Measurements from ENCODE around the gene ANKDD1B. TPM values are rescaled to one million over a fixed set of nuclear protein-coding genes. Genes with fewer than 3 reads are reported as not detected.

The ANKDD1B gene
- total and polyA plus RNA-seq, 2 of the 8 experiments (the other 6 are each of a cell fraction or from before 2014, with no cell fraction given): 0.08 to 0.22 TPM

GRCh38 chr5:75662061-75662460 is 50.8 kb downstream of the ANKDD1B start:
- Histone ChIP-seq H3K4me1 (replicated peaks in 1 of 4; ENCODE audit: control insufficient read depth in 3 of 4, insufficient read depth in 4 of 4, low read length in 3 of 4) (no peaks in the 10 kb centered on the region), H3K27me3 (replicated peaks in 1 of 4; ENCODE audit: control insufficient read depth in 3 of 4, extremely low read depth in 1 of 4, insufficient read depth in 3 of 4, low read length in 3 of 4) (no peaks in the 10 kb centered on the region), H3K9me3 (ENCODE audit: insufficient read depth in 2 of 2, low read depth in 1 of 2, low read length in 1 of 2) (no peaks in the 10 kb centered on the region), H3K14ac (ENCODE audit: insufficient read length) (no peak overlapping the region), H2BK120ac (replicated peaks; ENCODE audit: low read depth, low read length) (no peak overlapping the region), H4K8ac (ENCODE audit: extremely low read depth, insufficient read depth, low read length) (no peak overlapping the region), H3K36me3 (ENCODE audit: control insufficient read depth in 2 of 4, insufficient read depth in 4 of 4, low read length in 3 of 4) (no peaks in the 10 kb centered on the region), H3K4me3 (ENCODE audit: extremely low read depth in 1 of 4, insufficient read depth in 2 of 4, low read depth in 3 of 4, low read length in 4 of 4) (no peak overlapping the region), H3K27ac (ENCODE audit: low read depth, low read length) (no peak overlapping the region), H2AFZ (ENCODE audit: low read length) (0 out of 2 replicates have a peak overlapping the region, but pooled peaks have one; percentile 21), H3K4ac (replicated peaks; ENCODE audit: insufficient read length, low read depth, low read length) (no peak overlapping the region), H2AK5ac (ENCODE audit: low read depth, low read length) (no peak overlapping the region), H3K79me1 (ENCODE audit: low read depth, low read length) (no peaks in the 10 kb centered on the region), H4K5ac (ENCODE audit: insufficient read length, low read depth, low read length) (no peak overlapping the region), H3K4me2 (ENCODE audit: insufficient read depth in 1 of 2, low read depth in 2 of 2, low read length in 2 of 2) (no peak overlapping the region), H3K9ac (replicated peaks in 1 of 4; ENCODE audit: extremely low read depth in 1 of 4, low read depth in 3 of 4, low read length in 3 of 4) (no peak overlapping the region), H4K91ac (replicated peaks; ENCODE audit: insufficient read length, low read length) (no peak overlapping the region), H3K18ac (ENCODE audit: extremely low read depth, low read length) (no peak overlapping the region), H3K79me2 (ENCODE audit: control insufficient read depth in 1 of 2, insufficient read depth in 2 of 2, low read length in 2 of 2) (no peaks in the 10 kb centered on the region), H2BK5ac (ENCODE audit: low read depth, low read length) (no peak overlapping the region), H3K23ac (ENCODE audit: insufficient read length) (no peak overlapping the region), H2BK20ac (ENCODE audit: low read length) (no peak overlapping the region), H2BK12ac (ENCODE audit: low read depth, low read length) (no peak overlapping the region), H4K20me1 (replicated peaks in 1 of 2; ENCODE audit: control insufficient read depth in 1 of 2, insufficient read depth in 2 of 2, low read length in 2 of 2) (no peaks in the 10 kb centered on the region), H3K56ac (replicated peaks; ENCODE audit: insufficient read length, low read depth, low read length) (no peak overlapping the region), H3K23me2 (ENCODE audit: low read depth, low read length) (no peaks in the 10 kb centered on the region), H2BK15ac (ENCODE audit: low read length) (no peak overlapping the region)
- no peak for TF ChIP-seq EZH2 (IDR thresholded peaks at IDR 0.05; ENCODE audit: low read depth, low read length, severe bottlenecking)
- TF ChIP-seq KDM5A (IDR thresholded peaks at IDR 0.05; ENCODE audit: low read length): no peak
- no peak for TF ChIP-seq ASH2L (IDR thresholded peaks at IDR 0.05; ENCODE audit: low read length)
- no peak for TF ChIP-seq KDM4A (IDR thresholded peaks at IDR 0.05; ENCODE audit: low read depth, low read length, severe bottlenecking)
- no peak for TF ChIP-seq JUN (IDR thresholded peaks at IDR 0.05; ENCODE audit: low read depth, low read length)
- TF ChIP-seq FOSL1 (IDR thresholded peaks at IDR 0.05; ENCODE audit: insufficient read depth, low read depth, low read length): no peak
- TF ChIP-seq BCL11A (IDR thresholded peaks at IDR 0.05; ENCODE audit: low read depth in 2 of 2, low read length in 2 of 2): no peak
- no peak for TF ChIP-seq EP300 (IDR thresholded peaks at IDR 0.05; ENCODE audit: borderline replicate concordance in 1 of 2, low read depth in 2 of 2, low read length in 2 of 2)
- TF ChIP-seq SP4 (IDR thresholded peaks at IDR 0.05; ENCODE audit: low read length): no peak
- TF ChIP-seq TCF12 (IDR thresholded peaks at IDR 0.05; ENCODE audit: low read depth, low read length): no peak
- TF ChIP-seq CHD1 (IDR thresholded peaks at IDR 0.05; ENCODE audit: low read depth, low read length): no peak
- no peak for TF ChIP-seq KDM1A (IDR thresholded peaks at IDR 0.05; ENCODE audit: borderline replicate concordance, low read length)
- no peak for TF ChIP-seq NANOG (IDR thresholded peaks at IDR 0.05; ENCODE audit: insufficient read depth, low read depth, low read length, poor library complexity, severe bottlenecking)
- no peak for TF ChIP-seq RAD21 (IDR thresholded peaks at IDR 0.05 in 1 of 2, conservative IDR thresholded peaks at IDR 0.05 in 1 of 2; ENCODE audit: low read depth in 2 of 2, low read length in 2 of 2)
- TF ChIP-seq TAF7 (optimal IDR thresholded peaks at IDR 0.05; ENCODE audit: borderline replicate concordance, low read depth, low read length): no peak
- no peak for DNase-seq (ENCODE audit: low read depth in 1 of 2, low spot score in 2 of 2)
- WGBS, 2 experiments (ENCODE audit: extremely low coverage in 1 of 2, insufficient coverage in 1 of 2, insufficient read length in 1 of 2, insufficient replicate concordance in 2 of 2, low coverage in 1 of 2, low lambda C conversion rate in 2 of 2, missing lambda C conversion rate in 1 of 2): 75% methylated on average over 2 of the region's 2 CpGs; no CpG with 5 or more reads in 1 of the 2 experiments
- ChIA-PET CTCF (ENCODE audit: partially characterized antibody) (no interaction called here), POLR2A (ENCODE audit: partially characterized antibody) (no interaction called here)
- no peak for FAIRE-seq

Data from H1 (cell line).